Measurements from ENCODE around the gene NALCN. TPM values are rescaled to one million over a fixed set of nuclear protein-coding genes. Genes with fewer than 3 reads are reported as not detected.

NALCN gene
- total RNA-seq, 1 donor from 2014 or later: 18.5 TPM

GRCh38 chr13:101026736-101027398 is 389.4 kb downstream of the NALCN start:
- no peak overlapping the region for H3K4me3 ChIP-seq
- H3K9me3 ChIP-seq: no peaks in the 10 kb centered on the region
- H3K27ac ChIP-seq: no peak overlapping the region
- no peaks in the 10 kb centered on the region for H3K4me1 ChIP-seq
- H3K36me3 ChIP-seq: no peaks in the 10 kb centered on the region
- intact Hi-C loops (cut with DNase I): no loop called here
- H3K27me3 ChIP-seq: no peaks in the 10 kb centered on the region
- TF ChIP-seq CTCF (IDR thresholded peaks at IDR 0.05): no peak
- DNase-seq (ENCODE audit: low spot score in 2 of 2): no peak

- Histone ChIP-seq H3K4me1 (no peaks in the 10 kb centered on the region), H3K9me3 (no peaks in the 10 kb centered on the region), H3K36me3 (no peaks in the 10 kb centered on the region), H3K27ac (no peak overlapping the region), H3K27me3 (no peaks in the 10 kb centered on the region), H3K4me3 (no peak overlapping the region)
- DNase-seq (ENCODE audit: low spot score in 2 of 2): no peak
- intact Hi-C loops (cut with DNase I): no loop called here
- TF ChIP-seq CTCF (IDR thresholded peaks at IDR 0.05): no peak
These were observed 390.0 kb downstream of the NALCN start for GRCh38 chr13:101026328-101026727.

- no peak overlapping the region for H3K27ac ChIP-seq
- DNase-seq (ENCODE audit: low spot score in 2 of 2): no peak
- H3K4me1 ChIP-seq: no peaks in the 10 kb centered on the region
- TF ChIP-seq CTCF (IDR thresholded peaks at IDR 0.05): no peak
- H3K27me3 ChIP-seq: no peaks in the 10 kb centered on the region
- no peaks in the 10 kb centered on the region for H3K9me3 ChIP-seq
- intact Hi-C loops (cut with DNase I): no loop called here
- no peaks in the 10 kb centered on the region for H3K36me3 ChIP-seq
- H3K4me3 ChIP-seq: no peak overlapping the region
These were observed 390.4 kb downstream of the NALCN start for GRCh38 chr13:101025925-101026324.

DNA sequence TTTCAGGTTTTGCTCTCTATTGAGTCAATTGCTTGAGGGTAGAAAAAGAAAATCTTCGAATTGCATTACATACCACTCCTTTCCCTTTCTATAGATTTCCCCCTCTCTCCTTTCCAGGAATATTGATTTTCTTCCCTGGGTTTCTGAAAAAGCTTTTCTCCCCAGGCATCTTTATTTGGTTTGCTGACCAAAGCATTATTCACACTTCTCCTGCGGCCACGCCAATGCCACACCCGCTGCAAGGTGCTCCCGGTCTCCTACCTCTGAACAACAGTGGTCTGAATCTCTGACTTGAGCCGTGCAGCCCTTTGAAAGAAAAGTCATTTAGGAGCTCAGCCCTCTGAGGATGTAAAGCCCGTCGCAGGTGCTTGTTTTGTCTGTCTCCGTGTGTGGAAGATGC is 390.8 kb downstream of the NALCN start:
- intact Hi-C loops (cut with DNase I): no loop called here
- Histone ChIP-seq H3K36me3 (no peaks in the 10 kb centered on the region), H3K27me3 (no peaks in the 10 kb centered on the region), H3K9me3 (no peaks in the 10 kb centered on the region), H3K4me1 (no peaks in the 10 kb centered on the region), H3K4me3 (no peak overlapping the region), H3K27ac (no peak overlapping the region)
- DNase-seq (ENCODE audit: low spot score in 2 of 2): no peak
- no peak for TF ChIP-seq CTCF (IDR thresholded peaks at IDR 0.05)

DNA sequence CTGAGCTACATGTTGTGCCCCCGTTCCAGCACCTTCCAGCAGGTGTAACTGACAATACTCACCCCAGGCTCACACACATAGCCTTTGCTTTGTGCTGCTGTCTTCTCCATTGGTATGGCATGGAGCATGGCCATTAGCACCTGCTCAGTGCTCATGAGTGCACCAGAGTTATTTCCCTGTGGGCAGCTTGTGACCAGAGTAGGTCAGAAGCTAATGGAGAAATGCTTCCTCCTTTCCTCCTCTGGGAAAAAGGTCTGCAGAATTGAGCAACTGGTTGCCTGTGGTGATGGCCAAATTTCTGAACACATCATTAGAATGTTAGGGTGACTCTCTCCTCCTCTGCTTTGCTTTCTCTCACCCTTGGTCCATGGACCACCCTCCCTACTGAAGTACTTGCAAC is 397.2 kb downstream of the NALCN start:
- Histone ChIP-seq H3K4me1 (no peaks in the 10 kb centered on the region), H3K4me3 (no peak overlapping the region), H3K27ac (no peak overlapping the region), H3K9me3 (no peaks in the 10 kb centered on the region), H3K27me3 (no peaks in the 10 kb centered on the region), H3K36me3 (no peaks in the 10 kb centered on the region)
- DNase-seq (ENCODE audit: low spot score in 2 of 2): no peak
- no peak for TF ChIP-seq CTCF (IDR thresholded peaks at IDR 0.05)
- intact Hi-C loops (cut with DNase I): no loop called here

DNA sequence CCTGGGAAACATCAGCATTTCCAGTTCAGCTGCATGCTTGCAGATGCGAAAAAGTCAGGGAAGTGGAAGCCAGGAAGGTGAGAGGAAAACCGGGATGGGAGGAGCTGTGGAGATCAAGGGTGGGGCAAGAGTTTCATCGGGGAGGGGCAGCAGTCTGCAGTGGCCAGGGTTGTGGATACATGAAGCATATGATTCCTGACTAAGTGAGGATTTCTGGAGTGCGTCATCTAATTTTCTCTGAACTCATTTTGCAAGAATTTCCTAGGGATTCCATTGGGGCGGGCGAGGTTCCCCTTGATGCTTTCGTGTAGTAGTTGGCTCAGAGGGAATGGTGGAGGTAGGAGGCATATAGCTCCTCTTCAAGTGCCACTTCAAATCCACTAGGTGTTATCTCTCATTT is 397.6 kb downstream of the NALCN start:
- no peaks in the 10 kb centered on the region for H3K4me1 ChIP-seq
- no peaks in the 10 kb centered on the region for H3K27me3 ChIP-seq
- no peaks in the 10 kb centered on the region for H3K36me3 ChIP-seq
- DNase-seq (ENCODE audit: low spot score in 2 of 2): no peak
- no peak overlapping the region for H3K4me3 ChIP-seq
- H3K9me3 ChIP-seq: no peaks in the 10 kb centered on the region
- no peak overlapping the region for H3K27ac ChIP-seq
- intact Hi-C loops (cut with DNase I): no loop called here
- no peak for TF ChIP-seq CTCF (IDR thresholded peaks at IDR 0.05)
